ENCODE results near the gene SNAPC4.

DNA sequence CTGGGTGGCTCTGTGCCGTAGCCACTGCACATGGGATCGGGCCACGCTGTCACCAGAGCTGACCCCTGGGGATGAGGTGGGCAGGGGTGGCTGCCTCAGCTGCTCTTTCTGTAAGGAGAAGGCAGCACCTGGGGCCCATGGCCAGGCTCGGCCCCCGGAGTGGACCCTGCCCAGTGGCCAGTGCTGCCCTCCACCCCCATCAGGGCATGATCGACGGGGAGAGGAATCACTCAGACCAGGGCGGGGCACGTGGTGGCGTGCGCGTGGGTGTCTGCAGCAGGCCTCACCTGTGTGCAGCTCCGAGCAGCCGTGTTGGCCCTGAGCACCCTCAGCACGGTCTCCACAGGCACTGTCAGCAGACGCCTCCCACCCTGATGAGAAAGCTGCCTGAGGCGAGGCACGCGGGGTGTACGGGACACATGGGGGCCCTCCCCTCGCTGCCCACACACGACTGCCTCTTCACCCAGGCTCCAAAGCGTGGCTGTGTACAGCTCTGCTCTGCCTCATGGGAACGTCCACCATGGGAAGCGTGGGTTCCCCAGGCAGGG lies 17.9 kb downstream of the SNAPC4 start:
- TF ChIP-seq, protein P1, sequence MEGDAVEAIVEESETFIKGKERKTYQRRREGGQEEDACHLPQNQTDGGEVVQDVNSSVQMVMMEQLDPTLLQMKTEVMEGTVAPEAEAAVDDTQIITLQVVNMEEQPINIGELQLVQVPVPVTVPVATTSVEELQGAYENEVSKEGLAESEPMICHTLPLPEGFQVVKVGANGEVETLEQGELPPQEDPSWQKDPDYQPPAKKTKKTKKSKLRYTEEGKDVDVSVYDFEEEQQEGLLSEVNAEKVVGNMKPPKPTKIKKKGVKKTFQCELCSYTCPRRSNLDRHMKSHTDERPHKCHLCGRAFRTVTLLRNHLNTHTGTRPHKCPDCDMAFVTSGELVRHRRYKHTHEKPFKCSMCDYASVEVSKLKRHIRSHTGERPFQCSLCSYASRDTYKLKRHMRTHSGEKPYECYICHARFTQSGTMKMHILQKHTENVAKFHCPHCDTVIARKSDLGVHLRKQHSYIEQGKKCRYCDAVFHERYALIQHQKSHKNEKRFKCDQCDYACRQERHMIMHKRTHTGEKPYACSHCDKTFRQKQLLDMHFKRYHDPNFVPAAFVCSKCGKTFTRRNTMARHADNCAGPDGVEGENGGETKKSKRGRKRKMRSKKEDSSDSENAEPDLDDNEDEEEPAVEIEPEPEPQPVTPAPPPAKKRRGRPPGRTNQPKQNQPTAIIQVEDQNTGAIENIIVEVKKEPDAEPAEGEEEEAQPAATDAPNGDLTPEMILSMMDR (IDR thresholded peaks at IDR 0.05; ENCODE audit: control extremely low read depth in 1 of 3, insufficient read depth in 1 of 3, low read depth in 1 of 3, low read length in 3 of 3) = no peak
- TF ChIP-seq, protein P2, sequence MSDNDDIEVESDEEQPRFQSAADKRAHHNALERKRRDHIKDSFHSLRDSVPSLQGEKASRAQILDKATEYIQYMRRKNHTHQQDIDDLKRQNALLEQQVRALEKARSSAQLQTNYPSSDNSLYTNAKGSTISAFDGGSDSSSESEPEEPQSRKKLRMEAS (IDR thresholded peaks at IDR 0.05) = no peak
- TF ChIP-seq EGR1 (IDR thresholded peaks at IDR 0.05; ENCODE audit: borderline replicate concordance, low read depth, low read length) = no peak
- TF ChIP-seq SAP30 (IDR thresholded peaks at IDR 0.05; ENCODE audit: insufficient read depth, insufficient replicate concordance, low read length) = no peak
- TF ChIP-seq GTF2F1 (IDR thresholded peaks at IDR 0.05; ENCODE audit: borderline replicate concordance, low read depth, low read length) = no peak
- TF ChIP-seq POLR2AphosphoS5 (IDR thresholded peaks at IDR 0.05; ENCODE audit: low read depth, low read length) = no peak
- TF ChIP-seq JUND (IDR thresholded peaks at IDR 0.05; ENCODE audit: low read length) = no peak
- TF ChIP-seq POLR2A (IDR thresholded peaks at IDR 0.05; ENCODE audit: control extremely low read depth in 1 of 2, low read depth in 2 of 2, low read length in 2 of 2) = no peak
